Hematopoietic multipotent progenitor cell treated with erythropoietin and hydrocortisone succinate and interleukin-3 and kit ligand, for 4 days (in vitro differentiated cells): Measurements from ENCODE around the gene UNC80.
A peak's percentile ranks its signal among the peaks of the same experiment; 100 is the strongest.

Experiments used
- DNase-seq: peaks from one replicate; pipeline ENCODE4 v3.0.0-alpha.2; 2015

The UNC80 gene

GRCh38 chr2:209913786-209914345 lies 142.2 kb downstream of the UNC80 start:
- no peak for DNase-seq

GRCh38 chr2:209917154-209917771 lies 145.6 kb downstream of the UNC80 start:
- no peak for DNase-seq

- no peak for DNase-seq
These were observed 146.6 kb downstream of the UNC80 start for GRCh38 chr2:209918251-209918650.

- DNase-seq = no peak
These were observed 150.5 kb downstream of the UNC80 start for GRCh38 chr2:209922116-209922515.

GRCh38 chr2:209929369-209929768 lies 157.7 kb downstream of the UNC80 start:
- no peak for DNase-seq

- no peak for DNase-seq
These were observed 162.2 kb downstream of the UNC80 start for GRCh38 chr2:209933499-209934483.

- peak; percentile 9 for DNase-seq
These were observed 164.6 kb downstream of the UNC80 start for GRCh38 chr2:209936106-209936666.

- DNase-seq = no peak
These were observed 166.3 kb downstream of the UNC80 start for GRCh38 chr2:209937893-209938292.

GRCh38 chr2:209938906-209939305 lies 167.3 kb downstream of the UNC80 start:
- no peak for DNase-seq

GRCh38 chr2:209940936-209941335 lies 169.3 kb downstream of the UNC80 start:
- no peak for DNase-seq

GRCh38 chr2:209942426-209942825 lies 170.8 kb downstream of the UNC80 start:
- DNase-seq = peak; percentile 28

- no peak for DNase-seq
These were observed 171.4 kb downstream of the UNC80 start for GRCh38 chr2:209942936-209943605.

GRCh38 chr2:209943776-209944175 lies 172.1 kb downstream of the UNC80 start:
- DNase-seq = no peak

- no peak for DNase-seq
These were observed 174.9 kb downstream of the UNC80 start for GRCh38 chr2:209946539-209946938.

GRCh38 chr2:209956271-209956670 lies 184.6 kb downstream of the UNC80 start:
- no peak for DNase-seq

GRCh38 chr2:209958016-209958415 lies 186.4 kb downstream of the UNC80 start:
- DNase-seq = no peak

- no peak for DNase-seq
These were observed 188.4 kb downstream of the UNC80 start for GRCh38 chr2:209960045-209960444.

GRCh38 chr2:209960676-209961630 lies 189.3 kb downstream of the UNC80 start:
- peak; percentile 85 for DNase-seq

- no peak for DNase-seq
These were observed 194.1 kb downstream of the UNC80 start for GRCh38 chr2:209965723-209966122.

- DNase-seq = no peak
These were observed 198.1 kb downstream of the UNC80 start for GRCh38 chr2:209969692-209970091.

- DNase-seq = no peak
These were observed 198.6 kb downstream of the UNC80 start for GRCh38 chr2:209970271-209970670.

GRCh38 chr2:209970711-209971110 lies 199.1 kb downstream of the UNC80 start:
- no peak for DNase-seq
